Measurements from ENCODE around the gene SHISA4.
"Not testable (repeated sequence)": the region's sequence is repeated elsewhere in the genome, so short reads cannot be mapped to it uniquely, and the experiment has no call there.

Gene SHISA4

DNA sequence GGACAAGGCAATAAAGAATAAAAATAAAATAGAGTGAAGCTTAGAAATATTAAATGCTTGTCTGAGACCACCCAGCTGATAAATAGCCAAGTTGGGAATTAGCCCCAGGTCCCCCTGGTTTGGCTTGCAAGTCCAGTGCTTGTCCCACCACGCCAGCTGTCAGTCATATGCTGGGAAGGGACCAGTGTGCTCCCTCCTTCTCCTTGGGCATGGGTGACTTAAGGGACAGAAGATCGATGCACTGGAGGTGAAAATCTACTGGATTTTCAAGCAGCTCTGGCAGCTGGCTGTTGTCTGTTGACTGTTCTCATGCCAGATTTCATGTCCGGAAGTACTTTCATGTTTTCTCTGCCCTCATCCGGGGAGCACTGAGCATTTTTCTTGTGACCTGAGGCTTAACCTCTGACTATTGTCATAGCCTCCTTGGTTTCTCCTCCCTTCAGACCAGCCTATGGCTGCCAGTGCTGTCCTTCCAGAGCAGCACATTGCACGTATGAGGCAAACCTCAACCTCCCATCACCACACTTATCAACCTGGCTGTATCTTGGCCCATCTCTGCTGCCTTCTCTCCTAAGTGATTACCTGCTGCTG is 45.2 kb downstream of the SHISA4 start:
- DNase-seq: no peak

DNA sequence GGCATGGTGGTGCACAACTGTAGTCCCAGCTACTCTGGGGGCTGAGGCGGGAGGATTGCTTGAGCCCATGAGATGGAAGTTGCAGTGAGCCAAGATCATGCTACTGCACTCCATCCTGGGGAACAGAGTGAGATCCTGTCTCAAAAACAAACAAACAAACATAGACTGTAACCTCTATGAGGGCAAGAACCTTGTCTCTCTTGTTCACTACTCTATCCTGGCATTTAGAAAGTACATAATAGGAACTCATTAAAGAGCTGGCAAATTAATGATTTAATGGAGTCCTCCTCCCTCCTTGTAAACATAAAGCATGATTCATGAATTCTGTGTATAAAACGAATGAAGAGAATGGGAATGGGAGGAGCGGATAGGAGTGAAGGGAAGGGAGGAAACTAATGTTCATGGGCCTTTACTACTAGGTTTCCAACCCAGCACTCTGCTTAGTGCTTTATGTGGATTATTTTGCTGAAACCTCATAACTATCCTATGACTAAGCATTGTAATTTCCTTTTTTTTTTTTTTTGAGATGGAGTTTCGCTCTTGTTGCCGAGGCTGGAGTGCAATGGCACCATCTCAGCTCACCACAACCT is 49.0 kb downstream of the SHISA4 start:
- no peak for DNase-seq

DNA sequence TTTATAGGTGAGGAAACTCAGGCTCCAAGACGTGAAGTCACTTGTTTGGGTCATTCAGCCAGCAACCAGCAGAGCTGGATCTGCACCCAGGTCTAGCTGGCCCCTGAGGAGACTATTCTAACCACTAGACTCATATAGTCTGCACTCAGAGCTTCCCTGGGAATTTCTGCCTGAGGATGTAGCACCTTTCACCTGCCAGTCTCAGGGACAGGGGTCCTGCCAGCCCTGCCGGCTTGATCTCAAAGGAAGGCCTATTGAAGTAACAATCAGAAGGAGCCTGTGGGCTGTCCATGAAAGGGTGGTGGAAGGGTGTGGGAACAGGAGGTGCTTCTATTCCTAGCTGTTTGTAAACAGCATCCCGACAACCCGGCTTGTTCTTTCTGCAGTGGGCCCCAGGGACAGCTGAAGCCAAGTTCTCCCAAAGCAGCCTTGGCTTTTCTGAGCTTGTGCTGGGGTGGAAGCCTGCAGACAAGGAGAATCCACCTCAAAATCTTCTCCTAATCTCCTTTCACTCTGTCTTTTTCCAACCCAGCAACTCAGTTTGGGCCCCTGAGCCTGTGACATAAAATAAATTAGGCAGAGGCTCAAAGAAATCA is 49.8 kb downstream of the SHISA4 start:
- no peak for DNase-seq

GRCh38 chr1:201939148-201939547 is 50.5 kb downstream of the SHISA4 start:
- no peak for DNase-seq

- no peak for DNase-seq
Observed at GRCh38 chr1:201939574-201939973, 50.9 kb downstream of the SHISA4 start.

GRCh38 chr1:201940316-201940715 is 51.6 kb downstream of the SHISA4 start:
- not testable (repeated sequence) for DNase-seq

- no peak for DNase-seq
Observed at GRCh38 chr1:201941420-201942128, 52.9 kb downstream of the SHISA4 start.

DNA sequence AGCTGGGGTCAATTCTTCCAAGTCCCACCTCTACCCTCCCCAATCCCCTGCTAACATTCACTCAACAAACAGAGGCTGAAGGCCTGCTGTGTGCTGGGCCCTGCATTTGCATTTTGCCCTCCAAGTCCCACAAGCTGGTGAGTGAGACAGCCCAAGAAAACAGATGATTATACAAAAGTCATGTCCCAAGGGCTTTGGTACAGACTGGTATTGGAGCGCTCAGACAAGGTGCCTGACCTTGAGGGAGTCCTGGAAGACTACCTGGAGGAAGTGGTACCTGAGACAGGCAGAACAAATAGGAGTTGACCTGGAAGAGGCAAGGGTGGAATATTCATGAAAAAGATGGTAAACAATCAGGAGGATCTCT is 53.4 kb downstream of the SHISA4 start:
- no peak for DNase-seq

All from activated naive CD4-positive, alpha-beta T cell treated with Interleukin-2 at 50 U/mL for 16 hours (primary cell).